GM12878 (cell line): ENCODE data around the gene NKG7. TPM values are rescaled to one million over a fixed set of nuclear protein-coding genes. Genes with fewer than 3 reads are reported as not detected.

ENCODE experiments used
- ATAC-seq: fragments of 200-7000 bp; cut with Tn5 transposase; 3 replicates; pipeline ENCODE4 v1.9.1; 2020; ENCODE audit warnings: mild to moderate bottlenecking, moderate library complexity
- BruUV-seq: library from RNA; stranded (reverse); fragments of 400-500 nt; replicated peaks from 2 replicates; lab custom pipeline; 2021; lab: Mats Ljungman, UMichigan
- CTCF ChIA-PET: fragments of 300-600 bp; sonication (Branson Sonifier 250); formaldehyde crosslinking; extraction: SDS; loops from one replicate; lab custom pipeline; 2021; ENCODE audit warnings: inconsistent platforms; lab: Yijun Ruan, JAX
- POLR2A ChIA-PET: fragments of 350-600 bp; formaldehyde crosslinking; extraction: SDS; loops from one replicate; lab custom pipeline; 2021; ENCODE audit warnings: inconsistent platforms; lab: Charles Lee
- RAD21 ChIA-PET: fragments of 300-600 bp; sonication (Branson Sonifier 250); formaldehyde crosslinking; loops from one replicate; lab custom pipeline; 2023; ENCODE audit warnings: antibody characterized with exemption; ENCODE audit not compliant: unreplicated experiment; lab: Charles Lee
- SMC1A ChIA-PET: fragments of 300-600 bp; sonication (Branson Sonifier 250); formaldehyde crosslinking; loops from one replicate; lab custom pipeline; 2023; ENCODE audit not compliant: unreplicated experiment, uncharacterized antibody; lab: Charles Lee
- DNase-seq: peaks from one replicate; pipeline ENCODE4 v3.0.0-alpha.2; 2011; ENCODE audit warnings: low read depth, low spot score
- FAIRE-seq: peaks from 3 replicates; lab custom pipeline; 2011; peaks lifted over from hg19 to GRCh38; lab: Jason Lieb, UNC
- H2AFZ ChIP-seq: 2 replicates; pipeline ENCODE4 v1.6.0; 2011; ENCODE audit warnings: low read depth, low read length, control low read depth; ENCODE audit not compliant: control insufficient read depth
- H3K27ac ChIP-seq: 2 replicates; pipeline ENCODE4 v1.5.1; 2011; ENCODE audit warnings: control low read depth; ENCODE audit not compliant: control insufficient read depth, insufficient read depth
- H3K27me3 ChIP-seq, 2 experiments: replicated peaks in 1 of 2; 2 replicates each; pipeline versions ENCODE4 v1.6.0 to v1.6.1; 2011; ENCODE audit warnings: low read length in 1 of 2; ENCODE audit not compliant: control insufficient read depth in 2 of 2, insufficient read depth in 2 of 2
- H3K36me3 ChIP-seq, 2 experiments: 2 replicates each; pipeline ENCODE4 v1.5.1; 2011; ENCODE audit warnings: low read length in 1 of 2; ENCODE audit not compliant: control insufficient read depth in 2 of 2, insufficient read depth in 2 of 2
- H3K4me1 ChIP-seq: 2 replicates; pipeline ENCODE4 v1.6.1; 2011; ENCODE audit warnings: mild to moderate bottlenecking, low read length, moderate library complexity, mixed read lengths; ENCODE audit not compliant: control insufficient read depth, insufficient read depth
- H3K4me2 ChIP-seq: 2 replicates; pipeline ENCODE4 v1.6.0; 2011; ENCODE audit warnings: control low read depth; ENCODE audit not compliant: control insufficient read depth, insufficient read depth
- H3K4me3 ChIP-seq: fragments of 200-600 bp; sonication (generic); 2 replicates; pipeline ENCODE4 v1.5.1; 2016
- H3K79me2 ChIP-seq: 2 replicates; pipeline ENCODE4 v1.6.0; 2011; ENCODE audit warnings: low read length; ENCODE audit not compliant: control insufficient read depth, insufficient read depth
- H3K9ac ChIP-seq: 2 replicates; pipeline ENCODE4 v1.8.0; 2011; ENCODE audit warnings: low read length, control low read depth, mixed read lengths; ENCODE audit not compliant: control insufficient read depth, insufficient read depth
- H3K9me3 ChIP-seq: replicated peaks from 3 replicates; pipeline ENCODE4 v1.5.1; 2011; ENCODE audit warnings: mild to moderate bottlenecking, low read length; ENCODE audit not compliant: control insufficient read depth, insufficient read depth
- H4K20me1 ChIP-seq: 2 replicates; pipeline ENCODE4 v1.6.0; 2011; ENCODE audit not compliant: control insufficient read depth, insufficient read depth
- CHD1 ChIP-seq: IDR thresholded peaks from 2 replicates; pipeline ENCODE4 v1.6.1; 2012; ENCODE audit warnings: low read depth, low read length, improper control_type of control experiment
- HCFC1 ChIP-seq: fragments of 150-350 bp; IDR thresholded peaks from 2 replicates; pipeline ENCODE4 v1.6.1; 2014; ENCODE audit warnings: low read length
- WGBS: methylation state at CpG from one replicate; pipeline ENCODE4 v1.1.6; 2016; ENCODE audit warnings: low lambda C conversion rate; ENCODE audit not compliant: insufficient replicate concordance, insufficient coverage; ENCODE audit errors: missing lambda C conversion rate; 5-methylcytosine and 5-hydroxymethylcytosine counted together
- in situ Hi-C: fragments of 300-500 bp; cut with MboI; formaldehyde crosslinking; loops from 9 replicates; pipeline ENCODE4 v1.14.3; 2018; ENCODE audit warnings: mixed read lengths
- intact Hi-C: fragments of 100-400 bp; cut with micrococcal nuclease; formaldehyde crosslinking; loops from one replicate; pipeline ENCODE4 v1.14.2; 2022; ENCODE audit not compliant: unreplicated experiment
- polyA plus RNA-seq, 11 experiments: library from polyadenylated mRNA; depleted of rRNA in 4 of 11; unstranded in 6 of 11; stranded (reverse) in 5 of 11; fragments of >200 nt; fragmentation: Nextera tagmentation in 4 of 11; fragmentation: Illumina TruSeq in 1 of 11; extraction: Ambion mirVana in 4 of 11; extraction: Trizol in 1 of 11; gene quantifications; 1 replicate in 1 of 11; 2 replicates in 10 of 11; pipeline versions ENCODE4 v1.2.1 to v1.2.3, GENCODE V29; 2011 to 2016; ENCODE audit warnings: inconsistent platforms in 2 of 11, missing spikeins in 2 of 11, low read depth in 1 of 11
- total RNA-seq, 4 experiments: library from RNA; depleted of rRNA in 3 of 4; stranded (reverse); fragments of >200 nt in 3 of 4; fragmentation: Illumina TruSeq in 1 of 4; extraction: Trizol in 1 of 4; gene quantifications; 2 replicates each; pipeline versions ENCODE4 v1.2.1 to v1.2.3, GENCODE V29; 2013 to 2021
- TF ChIP-seq, protein P1 (sequence below): fragments of 450-650 bp; IDR thresholded peaks from 2 replicates; pipeline ENCODE4 v1.6.1; 2017; ENCODE audit warnings: borderline replicate concordance
- TF ChIP-seq, protein P2 (sequence below): fragments of 450-650 bp; IDR thresholded peaks from 2 replicates; pipeline ENCODE4 v1.6.1; 2016; ENCODE audit warnings: mild to moderate bottlenecking
- TF ChIP-seq, protein P3 (sequence below): IDR thresholded peaks from 2 replicates; pipeline ENCODE4 v1.6.1; 2011; ENCODE audit warnings: mild to moderate bottlenecking, low read depth, low read length, moderate library complexity; ENCODE audit not compliant: insufficient replicate concordance

Gene NKG7
- total and polyA plus RNA-seq, 10 of the 15 experiments (the other 5 are each of a cell fraction or from before 2014, with no cell fraction given): 10.0 to 48.7 (median 22.3) TPM

DNA sequence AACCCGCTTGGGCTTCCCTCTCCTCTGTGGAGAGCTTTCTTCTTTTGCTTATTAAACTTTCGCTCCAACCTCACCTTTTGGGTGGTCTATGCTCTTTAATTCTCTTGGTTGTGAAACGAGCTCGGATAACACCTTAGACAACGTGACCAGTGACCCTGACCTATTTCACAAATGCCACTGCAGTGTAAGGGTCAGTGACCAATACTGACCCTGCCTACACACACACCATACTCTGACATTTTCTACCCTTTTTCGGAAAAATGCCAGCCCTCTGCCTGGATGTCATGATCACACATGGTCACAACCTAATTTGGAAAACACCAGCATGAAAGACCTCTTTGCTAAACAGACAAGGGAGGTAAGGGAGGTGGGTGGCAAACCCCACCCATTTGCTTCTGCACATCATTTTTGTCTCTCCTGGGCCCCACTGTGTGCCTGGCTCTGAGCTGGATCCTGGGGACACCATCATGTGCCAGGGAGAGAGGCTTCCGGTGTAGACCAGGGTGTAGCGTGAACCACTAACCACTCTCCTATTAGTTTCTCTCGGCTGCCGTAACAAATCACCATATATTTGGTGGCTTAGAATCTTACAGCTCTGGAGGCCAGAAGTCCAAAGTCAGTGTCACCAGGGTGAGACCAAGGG, 16.2 kb downstream of the NKG7 start:
- ATAC-seq (no peak), FAIRE-seq (no peak), DNase-seq (no peak)
- ChIA-PET CTCF (interaction anchor here (0.9 to 1.9 kb wide), 4 partner anchors 9 to 65 kb away, joined by 3 to 5 read pairs (median 4); no protein-coding TSS in a partner anchor), POLR2A (interaction anchor here (0.9 to 1.0 kb wide), 2 partner anchors 9 to 15 kb away, joined by 3 read pairs; no protein-coding TSS in a partner anchor), SMC1A (no interaction called here), RAD21 (interaction anchor here (0.7 kb wide), 1 partner anchor 264 kb away, joined by 3 read pairs; no protein-coding TSS in a partner anchor)
- no TSS peak for BruUV-seq
- H2AFZ ChIP-seq: no peak overlapping the region
- no peaks in the 10 kb centered on the region for H3K79me2 ChIP-seq
- in situ Hi-C loops (loop anchor here (25.0 kb wide), 1 partner anchor 1019 kb away; the partner anchor contains the start of gene KCNC3), intact Hi-C loops (no loop called here)
- TF ChIP-seq, protein P1, sequence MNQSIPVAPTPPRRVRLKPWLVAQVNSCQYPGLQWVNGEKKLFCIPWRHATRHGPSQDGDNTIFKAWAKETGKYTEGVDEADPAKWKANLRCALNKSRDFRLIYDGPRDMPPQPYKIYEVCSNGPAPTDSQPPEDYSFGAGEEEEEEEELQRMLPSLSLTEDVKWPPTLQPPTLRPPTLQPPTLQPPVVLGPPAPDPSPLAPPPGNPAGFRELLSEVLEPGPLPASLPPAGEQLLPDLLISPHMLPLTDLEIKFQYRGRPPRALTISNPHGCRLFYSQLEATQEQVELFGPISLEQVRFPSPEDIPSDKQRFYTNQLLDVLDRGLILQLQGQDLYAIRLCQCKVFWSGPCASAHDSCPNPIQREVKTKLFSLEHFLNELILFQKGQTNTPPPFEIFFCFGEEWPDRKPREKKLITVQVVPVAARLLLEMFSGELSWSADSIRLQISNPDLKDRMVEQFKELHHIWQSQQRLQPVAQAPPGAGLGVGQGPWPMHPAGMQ: no peak
- no peak for TF ChIP-seq HCFC1
- no peak overlapping the region for H3K4me2 ChIP-seq
- 98% methylated on average over 10 of the region's 10 CpGs for WGBS
- no peaks in the 10 kb centered on the region for H3K36me3 ChIP-seq
- H3K27ac ChIP-seq: no peak overlapping the region
- no peaks in the 10 kb centered on the region for H3K9me3 ChIP-seq
- H3K9ac ChIP-seq: no peak overlapping the region
- no peaks in the 10 kb centered on the region for H3K4me1 ChIP-seq
- no peaks in the 10 kb centered on the region for H4K20me1 ChIP-seq
- no peaks in the 10 kb centered on the region for H3K27me3 ChIP-seq
- no peak overlapping the region for H3K4me3 ChIP-seq

DNA sequence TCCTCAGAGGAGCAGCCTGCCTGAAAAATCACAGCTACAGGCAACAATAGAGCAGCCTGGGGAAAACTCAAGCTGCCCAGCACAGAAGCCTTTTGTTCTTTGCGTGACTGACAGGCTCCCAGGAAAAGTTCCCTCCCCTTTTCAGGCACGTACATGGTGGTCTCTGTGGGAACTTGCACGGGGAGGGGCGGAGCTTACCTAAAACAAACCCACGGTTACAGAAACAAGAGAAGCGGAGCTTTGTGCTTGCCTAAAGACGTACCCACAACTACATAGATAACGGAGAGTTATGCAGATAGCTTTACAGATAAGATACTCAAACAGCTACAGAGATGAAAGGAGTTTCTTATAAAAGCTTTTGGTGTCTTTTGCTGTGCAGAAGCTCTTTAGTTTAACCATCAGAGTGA, 17.7 kb downstream of the NKG7 start:
- intact Hi-C loops: no loop called here
- Histone ChIP-seq H3K9me3 (no peaks in the 10 kb centered on the region), H3K27ac (no peak overlapping the region), H3K27me3 (no peaks in the 10 kb centered on the region), H3K36me3 (no peaks in the 10 kb centered on the region), H3K79me2 (no peaks in the 10 kb centered on the region), H3K4me1 (no peaks in the 10 kb centered on the region), H3K4me3 (no peak overlapping the region), H2AFZ (no peak overlapping the region)
- WGBS: 87% methylated on average over 8 of the region's 8 CpGs
- FAIRE-seq: no peak
- RAD21 ChIA-PET: no interaction called here
- TF ChIP-seq, protein P2, sequence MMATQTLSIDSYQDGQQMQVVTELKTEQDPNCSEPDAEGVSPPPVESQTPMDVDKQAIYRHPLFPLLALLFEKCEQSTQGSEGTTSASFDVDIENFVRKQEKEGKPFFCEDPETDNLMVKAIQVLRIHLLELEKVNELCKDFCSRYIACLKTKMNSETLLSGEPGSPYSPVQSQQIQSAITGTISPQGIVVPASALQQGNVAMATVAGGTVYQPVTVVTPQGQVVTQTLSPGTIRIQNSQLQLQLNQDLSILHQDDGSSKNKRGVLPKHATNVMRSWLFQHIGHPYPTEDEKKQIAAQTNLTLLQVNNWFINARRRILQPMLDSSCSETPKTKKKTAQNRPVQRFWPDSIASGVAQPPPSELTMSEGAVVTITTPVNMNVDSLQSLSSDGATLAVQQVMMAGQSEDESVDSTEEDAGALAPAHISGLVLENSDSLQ: peak; percentile 86
- TF ChIP-seq, protein P3, sequence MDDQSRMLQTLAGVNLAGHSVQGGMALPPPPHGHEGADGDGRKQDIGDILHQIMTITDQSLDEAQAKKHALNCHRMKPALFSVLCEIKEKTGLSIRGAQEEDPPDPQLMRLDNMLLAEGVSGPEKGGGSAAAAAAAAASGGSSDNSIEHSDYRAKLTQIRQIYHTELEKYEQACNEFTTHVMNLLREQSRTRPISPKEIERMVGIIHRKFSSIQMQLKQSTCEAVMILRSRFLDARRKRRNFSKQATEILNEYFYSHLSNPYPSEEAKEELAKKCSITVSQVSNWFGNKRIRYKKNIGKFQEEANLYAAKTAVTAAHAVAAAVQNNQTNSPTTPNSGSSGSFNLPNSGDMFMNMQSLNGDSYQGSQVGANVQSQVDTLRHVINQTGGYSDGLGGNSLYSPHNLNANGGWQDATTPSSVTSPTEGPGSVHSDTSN: peak; percentile 53
- TF ChIP-seq CHD1: no peak
- TF ChIP-seq, all 136 proteins: peak for 2
- BruUV-seq: no TSS peak
- Histone ChIP-seq H3K9ac (no peak overlapping the region), H3K4me2 (no peak overlapping the region), H4K20me1 (no peaks in the 10 kb centered on the region)
- ATAC-seq (no peak), DNase-seq (no peak)
- in situ Hi-C loops: loop anchor here (25.0 kb wide), 1 partner anchor 1017 kb away; the partner anchor contains the start of gene KCNC3
- ChIA-PET POLR2A (no interaction called here), SMC1A (interaction anchor here (0.7 kb wide), 1 partner anchor 42 kb away, joined by 3 read pairs; no protein-coding TSS in a partner anchor), CTCF (interaction anchor here (1.1 kb wide), 1 partner anchor 12 kb away, joined by 3 read pairs; no protein-coding TSS in a partner anchor)
